GM23338 (cell line): Measurements from ENCODE around the gene CDKN2AIPNL. TPM values are rescaled to one million over a fixed set of nuclear protein-coding genes. Genes with fewer than 3 reads are reported as not detected.
A peak's percentile ranks its signal among the peaks of the same experiment; 100 is the strongest.

Experiments
- ATAC-seq: fragments of 200-7000 bp; cut with Tn5 transposase; 3 replicates; pipeline ENCODE4 v1.9.1; 2020
- DNase-seq: peaks from one replicate; pipeline ENCODE4 v3.0.0-alpha.2; 2015; ENCODE audit warnings: low spot score
- H2AFZ ChIP-seq: fragments of 200-600 bp; sonication (generic); 2 replicates; pipeline ENCODE4 v1.8.0; 2016; ENCODE audit warnings: antibody characterized with exemption, mild to moderate bottlenecking, moderate library complexity
- H3F3A ChIP-seq: fragments of 200-600 bp; sonication (generic); replicated peaks from 2 replicates; pipeline ENCODE4 v1.8.0; 2017; ENCODE audit warnings: antibody characterized with exemption, mixed run types, low read depth
- H3K27ac ChIP-seq: fragments of 200-600 bp; sonication (generic); 2 replicates; pipeline ENCODE4 v1.6.1; 2016; ENCODE audit warnings: low read depth
- H3K27me3 ChIP-seq: fragments of 200-600 bp; sonication (generic); 2 replicates; pipeline ENCODE4 v1.8.0; 2016; ENCODE audit warnings: mild to moderate bottlenecking, mixed run types, moderate library complexity; ENCODE audit not compliant: insufficient read depth
- H3K36me3 ChIP-seq: fragments of 200-600 bp; sonication (generic); 2 replicates; pipeline ENCODE4 v1.8.0; 2016; ENCODE audit warnings: mild to moderate bottlenecking; ENCODE audit not compliant: insufficient read depth
- H3K4me1 ChIP-seq: fragments of 200-600 bp; sonication (generic); 2 replicates; pipeline ENCODE4 v1.8.0; 2016; ENCODE audit warnings: mild to moderate bottlenecking, moderate library complexity; ENCODE audit not compliant: insufficient read depth
- H3K4me2 ChIP-seq: fragments of 200-600 bp; sonication (generic); 2 replicates; pipeline ENCODE4 v1.7.1; 2017; ENCODE audit warnings: mixed run types
- H3K4me3 ChIP-seq: fragments of 200-600 bp; sonication (generic); 2 replicates; pipeline ENCODE4 v1.6.1; 2016; ENCODE audit warnings: mixed run types
- H3K79me2 ChIP-seq: fragments of 200-600 bp; sonication (generic); replicated peaks from 2 replicates; pipeline ENCODE4 v1.8.0; 2017; ENCODE audit warnings: mild to moderate bottlenecking; ENCODE audit not compliant: insufficient read depth
- H3K9me2 ChIP-seq: fragments of 200-600 bp; sonication (generic); 2 replicates; pipeline ENCODE4 v1.8.0; 2017; ENCODE audit not compliant: insufficient read depth
- H4K20me1 ChIP-seq: fragments of 200-600 bp; sonication (generic); replicated peaks from 2 replicates; pipeline ENCODE4 v1.8.0; 2017; ENCODE audit warnings: mild to moderate bottlenecking; ENCODE audit not compliant: insufficient read depth
- H3K27ac Mint-ChIP-seq: 2 replicates; pipeline ENCODE4 v1.8.0; 2020; ENCODE audit warnings: inconsistent platforms, mild to moderate bottlenecking, moderate library complexity, mixed read lengths
- H3K27me3 Mint-ChIP-seq: 3 replicates; pipeline ENCODE4 v1.8.0; 2022; ENCODE audit warnings: low read depth, mild to moderate bottlenecking, moderate library complexity, mixed read lengths, inconsistent platforms; ENCODE audit not compliant: insufficient read depth, poor library complexity
- H3K36me3 Mint-ChIP-seq: 3 replicates; pipeline ENCODE4 v1.8.0; 2021; ENCODE audit warnings: low read depth, mild to moderate bottlenecking, inconsistent platforms, moderate library complexity, mixed read lengths
- H3K4me1 Mint-ChIP-seq: 3 replicates; pipeline ENCODE4 v1.8.0; 2020; ENCODE audit warnings: mild to moderate bottlenecking, inconsistent platforms, mixed read lengths
- H3K4me3 Mint-ChIP-seq: 3 replicates; pipeline ENCODE4 v1.8.0; 2021; ENCODE audit warnings: moderate library complexity, mild to moderate bottlenecking, inconsistent platforms, mixed read lengths
- H3K9me3 Mint-ChIP-seq: 3 replicates; pipeline ENCODE4 v1.8.0; 2020; ENCODE audit warnings: moderate library complexity, mild to moderate bottlenecking, inconsistent platforms, mixed read lengths
- CREB1 ChIP-seq: fragments of 250-450 bp; sonication (Bioruptor Pico); IDR thresholded peaks from 2 replicates; pipeline ENCODE4 v1.5.0; 2020; ENCODE audit warnings: low read depth, mild to moderate bottlenecking, moderate library complexity
- EZH2 ChIP-seq: fragments of 200-600 bp; sonication (generic); IDR thresholded peaks from one replicate; pipeline ENCODE4 v1.8.0; 2017; ENCODE audit warnings: antibody characterized with exemption, mild to moderate bottlenecking, low read depth; ENCODE audit not compliant: unreplicated experiment
- EZH2phosphoT487 ChIP-seq: fragments of 200-600 bp; sonication (generic); IDR thresholded peaks from one replicate; pipeline ENCODE4 v1.8.1; 2018; ENCODE audit warnings: antibody characterized with exemption; ENCODE audit not compliant: unreplicated experiment
- JUNB ChIP-seq: IDR thresholded peaks from one replicate; pipeline ENCODE4 v1.6.1; 2016; ENCODE audit warnings: antibody characterized with exemption; ENCODE audit not compliant: unreplicated experiment
- NANOG ChIP-seq: IDR thresholded peaks from 2 replicates; pipeline ENCODE4 v1.6.1; 2016; ENCODE audit warnings: antibody characterized with exemption, borderline replicate concordance
- STAT1 ChIP-seq: IDR thresholded peaks from one replicate; pipeline ENCODE4 v1.6.1; 2016; ENCODE audit warnings: antibody characterized with exemption; ENCODE audit not compliant: unreplicated experiment
- ZNF114 ChIP-seq: fragments of 250-450 bp; sonication (Bioruptor Pico); IDR thresholded peaks from 2 replicates; pipeline ENCODE4 v1.5.0; 2020; ENCODE audit warnings: mild to moderate bottlenecking, moderate library complexity
- ZNF331 ChIP-seq: fragments of 250-450 bp; sonication (Bioruptor Pico); IDR thresholded peaks from 2 replicates; pipeline ENCODE4 v1.5.0; 2020; ENCODE audit warnings: low read depth, mild to moderate bottlenecking, moderate library complexity
- polyA plus RNA-seq: library from polyadenylated mRNA; unstranded; fragments of >200 nt; fragmentation: Nextera tagmentation; extraction: Ambion mirVana; gene quantifications from 2 replicates; pipeline ENCODE4 v1.2.1, GENCODE V29; 2016
- total RNA-seq: library from RNA; depleted of rRNA; stranded (reverse); fragments of >200 nt; shearing (Covaris generic); gene quantifications from 2 replicates; pipeline ENCODE4 v1.2.3, GENCODE V29; 2014
- TF ChIP-seq, protein P1 (sequence below): fragments of 250-450 bp; sonication (Bioruptor Pico); IDR thresholded peaks from 2 replicates; pipeline ENCODE4 v1.5.0; 2020; ENCODE audit warnings: mild to moderate bottlenecking, moderate library complexity
- TF ChIP-seq, protein P2 (sequence below): IDR thresholded peaks from 2 replicates; pipeline ENCODE4 v1.6.1; 2016; ENCODE audit warnings: antibody characterized with exemption
- TF ChIP-seq, protein P3 (sequence below): IDR thresholded peaks from one replicate; pipeline ENCODE4 v1.6.1; 2018; ENCODE audit warnings: antibody characterized with exemption; ENCODE audit not compliant: unreplicated experiment

Gene CDKN2AIPNL
- total and polyA plus RNA-seq, 2 experiments from 2014 or later = 53.5 to 79.5 TPM

DNA sequence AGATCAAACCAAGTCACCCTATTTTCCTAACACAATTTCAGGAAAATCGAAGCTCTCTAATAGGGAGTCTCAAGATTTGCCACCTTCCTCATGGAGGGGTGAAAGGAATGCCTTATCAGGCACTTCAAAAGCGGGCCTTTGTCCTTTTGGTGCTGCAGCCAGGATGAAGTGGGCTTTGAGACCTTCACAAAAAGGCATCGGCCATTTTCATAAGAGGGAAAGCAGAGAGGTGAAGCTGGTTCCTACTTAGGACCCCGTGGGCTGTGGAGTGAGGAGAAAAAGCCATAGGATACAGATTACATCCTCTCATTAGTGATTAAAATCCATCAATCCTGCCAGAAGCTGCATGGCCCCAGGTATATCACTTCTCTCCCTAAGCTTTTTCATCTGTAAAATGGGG, 859 bp downstream of the CDKN2AIPNL start:
- no peak overlapping the region; the same call in 1 of the 2 replicates for H3K27ac Mint-ChIP-seq

More for the DNA sequence above, 859 bp downstream of the CDKN2AIPNL start:
- Histone ChIP-seq H3K4me3 (peak overlapping the region; percentile 100), H3K27me3 (no peaks in the 10 kb centered on the region), H3K9me2 (no peaks in the 10 kb centered on the region), H3F3A (peaks cover 8% of the 10 kb centered on the region), H3K4me1 (peaks cover 22% of the 10 kb centered on the region), H3K36me3 (0 out of 2 replicates have a peak, but pooled peaks cover 6% of the 10 kb centered on the region), H3K27ac (peak overlapping the region; percentile 76), H3K79me2 (peaks cover 41% of the 10 kb centered on the region), H3K4me2 (peak overlapping the region; percentile 93), H2AFZ (no peak overlapping the region), H4K20me1 (no peaks in the 10 kb centered on the region; the same call in 1 of the 2 replicates)
- peaks cover 25% of the 10 kb centered on the region for H3K4me1 Mint-ChIP-seq
- no peak for TF ChIP-seq NANOG
- no peak for TF ChIP-seq EZH2
- TF ChIP-seq, protein P1, sequence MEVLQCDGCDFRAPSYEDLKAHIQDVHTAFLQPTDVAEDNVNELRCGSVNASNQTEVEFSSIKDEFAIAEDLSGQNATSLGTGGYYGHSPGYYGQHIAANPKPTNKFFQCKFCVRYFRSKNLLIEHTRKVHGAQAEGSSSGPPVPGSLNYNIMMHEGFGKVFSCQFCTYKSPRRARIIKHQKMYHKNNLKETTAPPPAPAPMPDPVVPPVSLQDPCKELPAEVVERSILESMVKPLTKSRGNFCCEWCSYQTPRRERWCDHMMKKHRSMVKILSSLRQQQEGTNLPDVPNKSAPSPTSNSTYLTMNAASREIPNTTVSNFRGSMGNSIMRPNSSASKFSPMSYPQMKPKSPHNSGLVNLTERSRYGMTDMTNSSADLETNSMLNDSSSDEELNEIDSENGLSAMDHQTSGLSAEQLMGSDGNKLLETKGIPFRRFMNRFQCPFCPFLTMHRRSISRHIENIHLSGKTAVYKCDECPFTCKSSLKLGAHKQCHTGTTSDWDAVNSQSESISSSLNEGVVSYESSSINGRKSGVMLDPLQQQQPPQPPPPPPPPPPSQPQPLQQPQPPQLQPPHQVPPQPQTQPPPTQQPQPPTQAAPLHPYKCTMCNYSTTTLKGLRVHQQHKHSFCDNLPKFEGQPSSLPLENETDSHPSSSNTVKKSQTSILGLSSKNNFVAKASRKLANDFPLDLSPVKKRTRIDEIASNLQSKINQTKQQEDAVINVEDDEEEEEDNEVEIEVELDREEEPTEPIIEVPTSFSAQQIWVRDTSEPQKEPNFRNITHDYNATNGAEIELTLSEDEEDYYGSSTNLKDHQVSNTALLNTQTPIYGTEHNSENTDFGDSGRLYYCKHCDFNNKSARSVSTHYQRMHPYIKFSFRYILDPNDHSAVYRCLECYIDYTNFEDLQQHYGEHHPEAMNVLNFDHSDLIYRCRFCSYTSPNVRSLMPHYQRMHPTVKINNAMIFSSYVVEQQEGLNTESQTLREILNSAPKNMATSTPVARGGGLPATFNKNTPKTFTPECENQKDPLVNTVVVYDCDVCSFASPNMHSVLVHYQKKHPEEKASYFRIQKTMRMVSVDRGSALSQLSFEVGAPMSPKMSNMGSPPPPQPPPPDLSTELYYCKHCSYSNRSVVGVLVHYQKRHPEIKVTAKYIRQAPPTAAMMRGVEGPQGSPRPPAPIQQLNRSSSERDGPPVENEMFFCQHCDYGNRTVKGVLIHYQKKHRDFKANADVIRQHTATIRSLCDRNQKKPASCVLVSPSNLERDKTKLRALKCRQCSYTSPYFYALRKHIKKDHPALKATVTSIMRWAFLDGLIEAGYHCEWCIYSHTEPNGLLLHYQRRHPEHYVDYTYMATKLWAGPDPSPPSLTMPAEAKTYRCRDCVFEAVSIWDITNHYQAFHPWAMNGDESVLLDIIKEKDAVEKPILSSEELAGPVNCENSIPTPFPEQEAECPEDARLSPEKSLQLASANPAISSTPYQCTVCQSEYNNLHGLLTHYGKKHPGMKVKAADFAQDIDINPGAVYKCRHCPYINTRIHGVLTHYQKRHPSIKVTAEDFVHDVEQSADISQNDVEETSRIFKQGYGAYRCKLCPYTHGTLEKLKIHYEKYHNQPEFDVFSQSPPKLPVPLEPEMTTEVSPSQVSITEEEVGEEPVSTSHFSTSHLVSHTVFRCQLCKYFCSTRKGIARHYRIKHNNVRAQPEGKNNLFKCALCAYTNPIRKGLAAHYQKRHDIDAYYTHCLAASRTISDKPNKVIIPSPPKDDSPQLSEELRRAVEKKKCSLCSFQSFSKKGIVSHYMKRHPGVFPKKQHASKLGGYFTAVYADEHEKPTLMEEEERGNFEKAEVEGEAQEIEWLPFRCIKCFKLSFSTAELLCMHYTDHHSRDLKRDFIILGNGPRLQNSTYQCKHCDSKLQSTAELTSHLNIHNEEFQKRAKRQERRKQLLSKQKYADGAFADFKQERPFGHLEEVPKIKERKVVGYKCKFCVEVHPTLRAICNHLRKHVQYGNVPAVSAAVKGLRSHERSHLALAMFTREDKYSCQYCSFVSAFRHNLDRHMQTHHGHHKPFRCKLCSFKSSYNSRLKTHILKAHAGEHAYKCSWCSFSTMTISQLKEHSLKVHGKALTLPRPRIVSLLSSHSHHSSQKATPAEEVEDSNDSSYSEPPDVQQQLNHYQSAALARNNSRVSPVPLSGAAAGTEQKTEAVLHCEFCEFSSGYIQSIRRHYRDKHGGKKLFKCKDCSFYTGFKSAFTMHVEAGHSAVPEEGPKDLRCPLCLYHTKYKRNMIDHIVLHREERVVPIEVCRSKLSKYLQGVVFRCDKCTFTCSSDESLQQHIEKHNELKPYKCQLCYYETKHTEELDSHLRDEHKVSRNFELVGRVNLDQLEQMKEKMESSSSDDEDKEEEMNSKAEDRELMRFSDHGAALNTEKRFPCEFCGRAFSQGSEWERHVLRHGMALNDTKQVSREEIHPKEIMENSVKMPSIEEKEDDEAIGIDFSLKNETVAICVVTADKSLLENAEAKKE = no peak
- no peak for TF ChIP-seq ZNF114 (CRISPR knock-in tag)
- no peak for TF ChIP-seq ZNF331 (CRISPR knock-in tag)
- TF ChIP-seq EZH2phosphoT487 = no peak
- TF ChIP-seq JUNB = no peak
- TF ChIP-seq CREB1 (CRISPR knock-in tag) = no peak
- TF ChIP-seq STAT1 = no peak
- TF ChIP-seq, protein P2, sequence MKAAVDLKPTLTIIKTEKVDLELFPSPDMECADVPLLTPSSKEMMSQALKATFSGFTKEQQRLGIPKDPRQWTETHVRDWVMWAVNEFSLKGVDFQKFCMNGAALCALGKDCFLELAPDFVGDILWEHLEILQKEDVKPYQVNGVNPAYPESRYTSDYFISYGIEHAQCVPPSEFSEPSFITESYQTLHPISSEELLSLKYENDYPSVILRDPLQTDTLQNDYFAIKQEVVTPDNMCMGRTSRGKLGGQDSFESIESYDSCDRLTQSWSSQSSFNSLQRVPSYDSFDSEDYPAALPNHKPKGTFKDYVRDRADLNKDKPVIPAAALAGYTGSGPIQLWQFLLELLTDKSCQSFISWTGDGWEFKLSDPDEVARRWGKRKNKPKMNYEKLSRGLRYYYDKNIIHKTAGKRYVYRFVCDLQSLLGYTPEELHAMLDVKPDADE = no peak
- TF ChIP-seq, protein P3, sequence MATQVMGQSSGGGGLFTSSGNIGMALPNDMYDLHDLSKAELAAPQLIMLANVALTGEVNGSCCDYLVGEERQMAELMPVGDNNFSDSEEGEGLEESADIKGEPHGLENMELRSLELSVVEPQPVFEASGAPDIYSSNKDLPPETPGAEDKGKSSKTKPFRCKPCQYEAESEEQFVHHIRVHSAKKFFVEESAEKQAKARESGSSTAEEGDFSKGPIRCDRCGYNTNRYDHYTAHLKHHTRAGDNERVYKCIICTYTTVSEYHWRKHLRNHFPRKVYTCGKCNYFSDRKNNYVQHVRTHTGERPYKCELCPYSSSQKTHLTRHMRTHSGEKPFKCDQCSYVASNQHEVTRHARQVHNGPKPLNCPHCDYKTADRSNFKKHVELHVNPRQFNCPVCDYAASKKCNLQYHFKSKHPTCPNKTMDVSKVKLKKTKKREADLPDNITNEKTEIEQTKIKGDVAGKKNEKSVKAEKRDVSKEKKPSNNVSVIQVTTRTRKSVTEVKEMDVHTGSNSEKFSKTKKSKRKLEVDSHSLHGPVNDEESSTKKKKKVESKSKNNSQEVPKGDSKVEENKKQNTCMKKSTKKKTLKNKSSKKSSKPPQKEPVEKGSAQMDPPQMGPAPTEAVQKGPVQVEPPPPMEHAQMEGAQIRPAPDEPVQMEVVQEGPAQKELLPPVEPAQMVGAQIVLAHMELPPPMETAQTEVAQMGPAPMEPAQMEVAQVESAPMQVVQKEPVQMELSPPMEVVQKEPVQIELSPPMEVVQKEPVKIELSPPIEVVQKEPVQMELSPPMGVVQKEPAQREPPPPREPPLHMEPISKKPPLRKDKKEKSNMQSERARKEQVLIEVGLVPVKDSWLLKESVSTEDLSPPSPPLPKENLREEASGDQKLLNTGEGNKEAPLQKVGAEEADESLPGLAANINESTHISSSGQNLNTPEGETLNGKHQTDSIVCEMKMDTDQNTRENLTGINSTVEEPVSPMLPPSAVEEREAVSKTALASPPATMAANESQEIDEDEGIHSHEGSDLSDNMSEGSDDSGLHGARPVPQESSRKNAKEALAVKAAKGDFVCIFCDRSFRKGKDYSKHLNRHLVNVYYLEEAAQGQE = no peak
- H3K36me3 Mint-ChIP-seq = peaks cover 22% of the 10 kb centered on the region
- DNase-seq (no peak), ATAC-seq (no peak)
- peak overlapping the region; percentile 98 for H3K4me3 Mint-ChIP-seq
- no peaks in the 10 kb centered on the region; the same call in 2 of the 3 replicates for H3K9me3 Mint-ChIP-seq
- peaks cover 3% of the 10 kb centered on the region for H3K27me3 Mint-ChIP-seq
